HG02678 (cell line): ENCODE results near the gene TP73.
"Not testable (repeated sequence)": the region's sequence is repeated elsewhere in the genome, so short reads cannot be mapped to it uniquely, and the experiment has no call there.

Source experiments
- ATAC-seq: cut with Tn5 transposase; IDR thresholded peaks from one replicate; pipeline ENCODE4 v1.9.1; 2021; ENCODE audit warnings: mild to moderate bottlenecking, moderate library complexity; ENCODE audit not compliant: unreplicated experiment

Gene TP73

DNA sequence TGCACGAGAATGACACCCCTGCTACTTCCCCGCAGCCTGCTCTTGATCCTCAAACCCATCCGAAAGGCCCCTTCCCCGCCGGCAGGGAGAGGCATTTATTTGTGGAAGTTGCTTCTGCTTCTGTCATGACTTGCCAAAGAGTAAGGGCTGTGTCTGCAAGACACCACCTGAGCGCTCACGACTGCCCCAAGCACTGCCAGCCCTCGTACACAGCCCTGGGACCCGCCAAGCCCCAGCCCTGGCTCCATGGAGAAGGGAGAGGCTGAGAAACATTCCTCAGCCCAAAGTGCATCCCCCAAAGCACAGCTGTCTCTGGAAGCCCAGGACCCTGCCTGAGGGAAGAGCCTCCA, 33.8 kb upstream of the TP73 start:
- ATAC-seq = no peak

DNA sequence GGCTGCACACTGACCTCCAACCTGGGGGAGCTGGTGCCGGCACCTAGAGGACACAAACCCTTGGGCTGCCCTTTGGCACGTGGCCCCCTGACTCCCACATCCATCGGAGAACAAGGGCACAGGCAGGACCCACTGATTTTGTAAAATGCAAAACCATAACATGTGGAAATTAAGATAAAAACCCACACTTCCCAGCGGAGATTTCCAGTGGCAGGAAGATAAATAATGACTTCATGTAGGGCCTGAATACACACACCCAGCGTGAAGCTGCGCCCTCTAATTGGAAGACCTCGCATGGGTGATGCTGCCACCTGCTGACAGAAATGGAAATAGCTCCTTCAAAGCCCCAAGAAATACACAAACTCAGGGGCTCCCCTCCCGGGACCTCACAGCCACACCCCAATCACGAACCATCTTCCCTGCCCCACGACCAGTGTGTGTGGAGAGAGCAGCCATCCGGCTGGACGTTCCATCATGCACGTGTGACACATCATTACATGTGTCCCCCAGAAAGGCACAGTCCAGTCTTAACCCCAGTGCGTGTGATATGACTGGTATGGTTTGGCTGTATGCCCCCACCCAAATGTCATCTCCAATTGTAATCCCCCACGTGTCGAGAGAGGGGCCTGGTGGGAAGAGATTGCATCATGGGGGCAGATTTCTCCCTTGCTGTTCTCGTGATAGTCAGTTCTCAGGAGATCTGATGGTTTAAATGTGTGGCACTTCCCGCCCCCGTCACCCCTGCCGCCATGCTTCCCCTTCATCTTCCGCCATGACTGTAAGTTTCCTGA, 33.2 kb upstream of the TP73 start:
- ATAC-seq = no peak

GRCh38 chr1:3620708-3621107, 31.6 kb upstream of the TP73 start:
- ATAC-seq = no peak

DNA sequence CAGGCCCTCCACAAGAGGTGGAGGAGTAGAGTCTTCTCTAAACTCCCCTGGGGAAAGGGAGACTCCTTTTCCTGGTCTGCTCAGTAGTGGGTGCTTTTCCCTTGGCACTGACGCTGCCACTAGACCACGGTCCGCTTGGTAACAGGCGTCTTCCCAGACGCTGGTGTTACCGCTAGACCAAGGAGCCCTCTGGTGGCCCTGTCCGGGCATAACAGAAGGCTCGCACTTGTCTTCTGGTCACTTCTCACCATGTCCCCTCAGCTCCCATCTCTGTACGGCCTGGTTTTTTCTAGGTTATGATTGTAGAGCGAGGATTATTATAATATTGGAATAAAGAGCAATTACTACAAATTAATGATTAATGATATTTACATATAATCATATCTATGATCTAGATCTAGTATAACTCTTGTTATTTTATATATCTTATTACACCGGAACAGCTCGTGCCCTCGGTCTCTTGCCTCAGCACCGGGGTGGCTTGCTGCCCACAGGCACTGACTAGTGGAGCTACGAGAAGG, 31.1 kb upstream of the TP73 start:
- ATAC-seq = not testable (repeated sequence)

DNA sequence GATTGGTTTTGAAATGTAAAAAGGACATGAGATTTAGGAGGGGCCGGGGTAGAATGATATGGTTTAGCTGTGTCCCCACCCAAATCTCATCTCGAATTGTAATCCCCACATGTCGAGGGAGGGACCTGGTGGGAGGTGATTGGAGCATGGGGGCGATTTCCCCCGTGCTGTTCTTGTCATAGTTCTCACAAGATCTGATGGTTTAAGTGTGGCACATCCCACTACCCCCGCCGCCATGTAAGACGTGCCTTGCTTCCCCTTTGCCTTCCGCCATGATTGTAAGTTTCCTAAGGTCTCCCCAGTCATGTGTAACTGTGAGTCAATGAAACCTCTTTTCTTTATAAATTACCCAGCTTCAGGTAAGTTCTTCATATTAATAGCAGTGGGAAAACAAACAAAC, 30.2 kb upstream of the TP73 start:
- not testable (repeated sequence) for ATAC-seq

GRCh38 chr1:3623441-3624199, 28.7 kb upstream of the TP73 start:
- ATAC-seq = no peak

- peak; percentile 94 for ATAC-seq
These were observed 27.8 kb upstream of the TP73 start, which contains the start of gene TPRG1L for GRCh38 chr1:3624200-3625136. TSS of gene TPRG1L (plus strand) at chr1:3625015. CDS start at chr1:3625073, 58 bp downstream.

GRCh38 chr1:3625151-3625907, 27.0 kb upstream of the TP73 start:
- ATAC-seq = peak; percentile 15

- no peak for ATAC-seq
These were observed 26.3 kb upstream of the TP73 start for GRCh38 chr1:3626025-3626424.

DNA sequence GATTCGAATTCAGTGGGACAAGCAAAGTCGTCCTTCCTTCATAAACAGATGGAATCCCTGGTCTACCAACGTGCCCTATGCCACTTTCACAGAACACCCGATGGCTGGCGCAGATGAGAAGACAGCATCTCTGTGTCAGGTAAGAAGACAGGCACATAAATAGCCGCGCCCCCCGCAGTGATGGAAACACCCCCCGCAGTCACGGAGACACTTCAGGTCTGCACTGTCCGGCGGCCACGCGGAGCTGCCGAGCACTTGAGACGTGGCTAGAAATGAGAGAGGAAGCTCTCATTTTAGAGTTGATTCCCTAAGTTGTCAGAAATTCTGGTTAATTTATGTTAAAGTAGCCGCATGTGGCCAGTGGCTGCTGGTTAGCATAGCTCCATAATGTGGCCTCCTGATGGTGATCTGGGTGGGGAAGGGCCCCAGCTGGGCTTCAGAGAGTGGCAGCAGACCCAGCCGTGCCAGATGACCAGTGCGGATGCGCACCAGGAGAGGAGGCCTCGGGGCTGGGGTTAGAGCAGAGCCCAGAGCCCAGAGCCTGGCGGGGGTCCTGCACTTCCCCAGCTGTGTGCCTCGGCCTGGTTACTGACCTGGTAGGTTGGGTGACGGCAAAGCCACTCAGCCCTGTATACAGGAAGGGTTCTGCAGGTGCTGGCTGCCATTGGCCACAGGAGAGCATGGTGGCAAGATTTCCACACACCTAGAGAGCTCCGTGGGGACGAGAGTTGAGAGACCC, 24.6 kb upstream of the TP73 start:
- ATAC-seq = no peak

- ATAC-seq = no peak
These were observed 23.9 kb upstream of the TP73 start for GRCh38 chr1:3628445-3628844.

GRCh38 chr1:3629561-3630160, 22.7 kb upstream of the TP73 start:
- no peak for ATAC-seq

- no peak for ATAC-seq
These were observed 22.1 kb upstream of the TP73 start for GRCh38 chr1:3630161-3630611.

DNA sequence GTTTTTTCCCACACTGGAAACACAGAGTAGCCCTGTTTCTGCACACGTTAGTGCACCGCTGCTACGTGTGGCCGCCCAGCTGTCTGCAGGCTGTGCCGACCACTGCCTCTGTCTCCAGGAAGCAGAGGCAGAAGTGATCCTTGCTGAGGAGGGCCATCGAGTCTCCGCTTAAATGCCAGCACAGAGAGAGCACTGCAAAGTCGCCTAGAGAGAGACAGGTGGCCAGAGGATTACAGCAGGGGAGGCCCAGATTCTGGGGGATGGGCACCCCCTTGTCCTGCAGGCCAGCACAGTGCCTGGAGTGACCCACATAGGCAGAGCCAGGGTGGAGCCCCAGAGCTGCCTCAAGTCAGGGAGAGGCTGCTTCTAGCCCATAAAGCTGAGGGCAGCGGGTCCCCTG, 21.4 kb upstream of the TP73 start:
- ATAC-seq = no peak

DNA sequence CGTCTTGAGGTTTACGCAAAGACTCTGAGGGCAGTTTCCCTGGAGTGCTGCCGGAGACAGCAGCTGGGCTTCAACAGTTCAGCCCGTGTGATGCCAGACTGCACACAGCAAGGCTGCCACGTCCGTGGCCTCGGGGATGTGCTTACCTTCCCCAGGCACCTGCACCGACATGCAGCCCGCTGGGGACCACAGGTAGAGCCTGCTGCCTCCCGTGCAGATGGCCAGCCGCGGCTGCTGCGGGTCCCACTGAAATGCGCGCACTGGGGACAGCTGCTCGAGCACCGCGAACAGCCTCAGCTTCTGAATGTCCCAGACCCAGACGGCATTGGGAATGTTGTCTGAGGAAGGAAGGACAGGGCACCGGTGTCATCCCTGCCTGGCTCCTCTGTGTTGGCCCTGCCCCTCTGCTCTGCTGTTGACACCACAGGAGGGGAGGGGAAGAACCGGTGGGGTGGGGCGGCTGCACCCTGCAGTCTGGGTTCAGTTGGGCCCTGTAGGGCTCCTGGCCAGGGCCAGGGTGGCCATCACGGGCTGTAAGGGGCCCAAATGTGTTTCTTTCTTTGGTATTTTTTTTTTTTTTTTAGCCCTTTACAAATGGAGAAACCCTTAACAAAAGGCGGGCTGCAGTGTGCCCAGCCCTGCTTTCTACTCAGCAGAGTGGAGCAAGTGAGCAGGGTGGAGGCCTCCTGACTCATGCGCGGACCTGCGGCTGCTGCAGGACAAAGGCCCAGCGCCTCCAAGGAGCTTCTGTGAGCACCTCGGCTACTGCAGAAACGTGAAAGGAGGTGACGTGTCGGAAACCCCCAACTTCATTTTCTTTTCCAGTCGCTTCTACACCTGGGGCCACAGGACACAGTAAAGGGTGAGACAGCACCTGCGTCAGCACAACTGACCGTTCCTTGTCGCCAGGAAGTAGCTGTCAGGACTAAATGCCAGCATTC, 20.7 kb upstream of the TP73 start:
- no peak for ATAC-seq

DNA sequence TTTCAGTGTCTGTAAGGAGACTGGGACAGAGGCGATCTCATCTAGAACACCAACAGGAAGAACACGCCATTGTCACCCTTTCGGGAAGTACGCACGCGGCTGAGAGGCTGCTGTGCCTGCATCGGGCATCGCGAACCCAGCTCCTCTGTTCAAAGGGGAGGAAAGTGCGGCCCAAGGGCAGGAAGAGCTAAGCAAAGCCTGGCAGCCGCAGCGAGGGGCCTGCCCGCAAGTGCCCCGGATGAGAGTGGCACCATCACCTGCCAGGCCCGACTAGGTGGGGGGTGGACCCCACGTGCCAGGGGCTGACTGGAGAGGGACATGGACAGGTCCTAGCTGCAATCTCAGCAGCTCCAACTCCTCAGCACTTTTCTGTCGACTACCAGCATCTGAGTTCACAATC, 20.0 kb upstream of the TP73 start:
- ATAC-seq = no peak

GRCh38 chr1:3632716-3633343, 19.5 kb upstream of the TP73 start:
- no peak for ATAC-seq
